Measurements from ENCODE around the gene DZANK1.

Gene DZANK1

GRCh38 chr20:18443886-18444285 is 22.9 kb downstream of the DZANK1 start:
- H3F3A ChIP-seq (ENCODE audit: insufficient read depth) = no peaks in the 10 kb centered on the region
- no peaks in the 10 kb centered on the region for H3K9me3 ChIP-seq (ENCODE audit: insufficient read depth, low read length)
- H3K27me3 ChIP-seq (ENCODE audit: low read length) = no peaks in the 10 kb centered on the region
- no peak overlapping the region for H2AFZ ChIP-seq (ENCODE audit: low read depth, low read length, severe bottlenecking)
- no peaks in the 10 kb centered on the region for H4K20me1 ChIP-seq (ENCODE audit: low read depth, low read length)
- no peak overlapping the region for H3K4me2 ChIP-seq (ENCODE audit: low read depth, low read length, poor library complexity, severe bottlenecking)
- no peaks in the 10 kb centered on the region for H3K9me2 ChIP-seq (replicated peaks; ENCODE audit: insufficient read depth, low read length)
- TF ChIP-seq EZH2phosphoT487 (conservative IDR thresholded peaks at IDR 0.05; ENCODE audit: low read length) (no peak), CTCF (IDR thresholded peaks at IDR 0.05; ENCODE audit: insufficient read depth, low read length, poor library complexity, severe bottlenecking) (no peak)
- H3K36me3 ChIP-seq (ENCODE audit: low read length) = no peaks in the 10 kb centered on the region
- no peak overlapping the region for H3K27ac ChIP-seq (ENCODE audit: low read depth, low read length)
- H3K4me3 ChIP-seq (ENCODE audit: insufficient read depth, low read length, poor library complexity, severe bottlenecking) = no peak overlapping the region
- no peaks in the 10 kb centered on the region for H3K79me2 ChIP-seq (ENCODE audit: insufficient read depth, low read length)
- no peak overlapping the region for H3K9ac ChIP-seq (ENCODE audit: low read length)

GRCh38 chr20:18440403-18440802 is 26.4 kb downstream of the DZANK1 start:
- Histone ChIP-seq H3K9me2 (replicated peaks; ENCODE audit: insufficient read depth, low read length) (no peaks in the 10 kb centered on the region), H3K9ac (ENCODE audit: low read length) (no peak overlapping the region), H3K4me2 (ENCODE audit: low read depth, low read length, poor library complexity, severe bottlenecking) (no peak overlapping the region), H3K27ac (ENCODE audit: low read depth, low read length) (no peak overlapping the region), H3F3A (ENCODE audit: insufficient read depth) (no peaks in the 10 kb centered on the region), H3K36me3 (ENCODE audit: low read length) (no peaks in the 10 kb centered on the region), H2AFZ (ENCODE audit: low read depth, low read length, severe bottlenecking) (no peak overlapping the region), H4K20me1 (ENCODE audit: low read depth, low read length) (no peaks in the 10 kb centered on the region), H3K27me3 (ENCODE audit: low read length) (no peaks in the 10 kb centered on the region), H3K9me3 (ENCODE audit: insufficient read depth, low read length) (no peaks in the 10 kb centered on the region), H3K4me3 (ENCODE audit: insufficient read depth, low read length, poor library complexity, severe bottlenecking) (no peak overlapping the region), H3K79me2 (ENCODE audit: insufficient read depth, low read length) (no peaks in the 10 kb centered on the region)
- TF ChIP-seq CTCF (IDR thresholded peaks at IDR 0.05; ENCODE audit: insufficient read depth, low read length, poor library complexity, severe bottlenecking) = no peak
- no peak for TF ChIP-seq EZH2phosphoT487 (conservative IDR thresholded peaks at IDR 0.05; ENCODE audit: low read length)

- no peak overlapping the region for H3K4me2 ChIP-seq (ENCODE audit: low read depth, low read length, poor library complexity, severe bottlenecking)
- H3F3A ChIP-seq (ENCODE audit: insufficient read depth) = no peaks in the 10 kb centered on the region
- H3K36me3 ChIP-seq (ENCODE audit: low read length) = no peaks in the 10 kb centered on the region
- H3K9ac ChIP-seq (ENCODE audit: low read length) = no peak overlapping the region
- no peaks in the 10 kb centered on the region for H4K20me1 ChIP-seq (ENCODE audit: low read depth, low read length)
- no peak overlapping the region for H2AFZ ChIP-seq (ENCODE audit: low read depth, low read length, severe bottlenecking)
- H3K9me3 ChIP-seq (ENCODE audit: insufficient read depth, low read length) = no peaks in the 10 kb centered on the region
- TF ChIP-seq EZH2phosphoT487 (conservative IDR thresholded peaks at IDR 0.05; ENCODE audit: low read length) = no peak
- TF ChIP-seq CTCF (IDR thresholded peaks at IDR 0.05; ENCODE audit: insufficient read depth, low read length, poor library complexity, severe bottlenecking) = no peak
- H3K27ac ChIP-seq (ENCODE audit: low read depth, low read length) = no peak overlapping the region
- no peaks in the 10 kb centered on the region for H3K9me2 ChIP-seq (replicated peaks; ENCODE audit: insufficient read depth, low read length)
- no peaks in the 10 kb centered on the region for H3K27me3 ChIP-seq (ENCODE audit: low read length)
- H3K79me2 ChIP-seq (ENCODE audit: insufficient read depth, low read length) = no peaks in the 10 kb centered on the region
- no peak overlapping the region for H3K4me3 ChIP-seq (ENCODE audit: insufficient read depth, low read length, poor library complexity, severe bottlenecking)
Observed at GRCh38 chr20:18436847-18437246, 30.0 kb downstream of the DZANK1 start.
